ENCODE results near the gene SPSB4.

Gene SPSB4

GRCh38 chr3:141089339-141090152 is 38.4 kb downstream of the SPSB4 start:
- H3K79me2 ChIP-seq (ENCODE audit: insufficient read depth, low read length), result no peaks in the 10 kb centered on the region
- H3K27ac ChIP-seq (ENCODE audit: low read depth, low read length), result no peak overlapping the region
- H3K9me3 ChIP-seq (ENCODE audit: insufficient read depth, low read length), result no peaks in the 10 kb centered on the region
- no peak overlapping the region for H3K4me3 ChIP-seq (ENCODE audit: insufficient read depth, low read length, poor library complexity, severe bottlenecking)
- H2AFZ ChIP-seq (ENCODE audit: low read depth, low read length, severe bottlenecking), result no peak overlapping the region
- no peak overlapping the region for H3K4me2 ChIP-seq (ENCODE audit: low read depth, low read length, poor library complexity, severe bottlenecking)
- H3F3A ChIP-seq (ENCODE audit: insufficient read depth), result no peaks in the 10 kb centered on the region
- H3K9me2 ChIP-seq (replicated peaks; ENCODE audit: insufficient read depth, low read length), result no peaks in the 10 kb centered on the region
- H4K20me1 ChIP-seq (ENCODE audit: low read depth, low read length), result no peaks in the 10 kb centered on the region
- no peaks in the 10 kb centered on the region for H3K27me3 ChIP-seq (ENCODE audit: low read length)
- H3K9ac ChIP-seq (ENCODE audit: low read length), result no peak overlapping the region
- TF ChIP-seq CTCF (IDR thresholded peaks at IDR 0.05; ENCODE audit: insufficient read depth, low read length, poor library complexity, severe bottlenecking) (no peak), EZH2phosphoT487 (conservative IDR thresholded peaks at IDR 0.05; ENCODE audit: low read length) (no peak)
- H3K36me3 ChIP-seq (ENCODE audit: low read length), result no peaks in the 10 kb centered on the region

GRCh38 chr3:141091426-141091825 is 40.3 kb downstream of the SPSB4 start:
- Histone ChIP-seq H3K27ac (ENCODE audit: low read depth, low read length) (no peak overlapping the region), H2AFZ (ENCODE audit: low read depth, low read length, severe bottlenecking) (no peak overlapping the region)
- TF ChIP-seq EZH2phosphoT487 (conservative IDR thresholded peaks at IDR 0.05; ENCODE audit: low read length), result no peak
- no peak for TF ChIP-seq CTCF (IDR thresholded peaks at IDR 0.05; ENCODE audit: insufficient read depth, low read length, poor library complexity, severe bottlenecking)

GRCh38 chr3:141092663-141093062 is 41.5 kb downstream of the SPSB4 start:
- no peaks in the 10 kb centered on the region for H3K79me2 ChIP-seq (ENCODE audit: insufficient read depth, low read length)

More at GRCh38 chr3:141091426-141091825, 40.3 kb downstream of the SPSB4 start:
- H3K4me2 ChIP-seq (ENCODE audit: low read depth, low read length, poor library complexity, severe bottlenecking), result no peak overlapping the region
- H3K9ac ChIP-seq (ENCODE audit: low read length), result no peak overlapping the region
- no peaks in the 10 kb centered on the region for H3F3A ChIP-seq (ENCODE audit: insufficient read depth)
- H3K9me2 ChIP-seq (replicated peaks; ENCODE audit: insufficient read depth, low read length), result no peaks in the 10 kb centered on the region
- H3K27me3 ChIP-seq (ENCODE audit: low read length), result no peaks in the 10 kb centered on the region
- H3K9me3 ChIP-seq (ENCODE audit: insufficient read depth, low read length), result no peaks in the 10 kb centered on the region
- no peaks in the 10 kb centered on the region for H3K36me3 ChIP-seq (ENCODE audit: low read length)
- no peaks in the 10 kb centered on the region for H4K20me1 ChIP-seq (ENCODE audit: low read depth, low read length)
- no peaks in the 10 kb centered on the region for H3K79me2 ChIP-seq (ENCODE audit: insufficient read depth, low read length)
- H3K4me3 ChIP-seq (ENCODE audit: insufficient read depth, low read length, poor library complexity, severe bottlenecking), result no peak overlapping the region

More at GRCh38 chr3:141092663-141093062, 41.5 kb downstream of the SPSB4 start:
- H4K20me1 ChIP-seq (ENCODE audit: low read depth, low read length), result no peaks in the 10 kb centered on the region
- TF ChIP-seq EZH2phosphoT487 (conservative IDR thresholded peaks at IDR 0.05; ENCODE audit: low read length), result no peak
- TF ChIP-seq CTCF (IDR thresholded peaks at IDR 0.05; ENCODE audit: insufficient read depth, low read length, poor library complexity, severe bottlenecking), result no peak
- no peak overlapping the region for H3K4me2 ChIP-seq (ENCODE audit: low read depth, low read length, poor library complexity, severe bottlenecking)
- no peaks in the 10 kb centered on the region for H3K9me2 ChIP-seq (replicated peaks; ENCODE audit: insufficient read depth, low read length)
- H3K4me3 ChIP-seq (ENCODE audit: insufficient read depth, low read length, poor library complexity, severe bottlenecking), result no peak overlapping the region
- H2AFZ ChIP-seq (ENCODE audit: low read depth, low read length, severe bottlenecking), result no peak overlapping the region
- H3K27me3 ChIP-seq (ENCODE audit: low read length), result no peaks in the 10 kb centered on the region
- H3K9ac ChIP-seq (ENCODE audit: low read length), result no peak overlapping the region
- no peaks in the 10 kb centered on the region for H3K36me3 ChIP-seq (ENCODE audit: low read length)
- no peaks in the 10 kb centered on the region for H3F3A ChIP-seq (ENCODE audit: insufficient read depth)
- H3K9me3 ChIP-seq (ENCODE audit: insufficient read depth, low read length), result no peaks in the 10 kb centered on the region
- no peak overlapping the region for H3K27ac ChIP-seq (ENCODE audit: low read depth, low read length)
